ELR (cell line): ENCODE data around the gene ANKUB1.
"Not testable (repeated sequence)": the region's sequence is repeated elsewhere in the genome, so short reads cannot be mapped to it uniquely, and the experiment has no call there.

Experiments
- DNase-seq: peaks from one replicate; pipeline ENCODE4 v3.0.0-alpha.2; 2015; ENCODE audit warnings: low read depth

The ANKUB1 gene, protein sequence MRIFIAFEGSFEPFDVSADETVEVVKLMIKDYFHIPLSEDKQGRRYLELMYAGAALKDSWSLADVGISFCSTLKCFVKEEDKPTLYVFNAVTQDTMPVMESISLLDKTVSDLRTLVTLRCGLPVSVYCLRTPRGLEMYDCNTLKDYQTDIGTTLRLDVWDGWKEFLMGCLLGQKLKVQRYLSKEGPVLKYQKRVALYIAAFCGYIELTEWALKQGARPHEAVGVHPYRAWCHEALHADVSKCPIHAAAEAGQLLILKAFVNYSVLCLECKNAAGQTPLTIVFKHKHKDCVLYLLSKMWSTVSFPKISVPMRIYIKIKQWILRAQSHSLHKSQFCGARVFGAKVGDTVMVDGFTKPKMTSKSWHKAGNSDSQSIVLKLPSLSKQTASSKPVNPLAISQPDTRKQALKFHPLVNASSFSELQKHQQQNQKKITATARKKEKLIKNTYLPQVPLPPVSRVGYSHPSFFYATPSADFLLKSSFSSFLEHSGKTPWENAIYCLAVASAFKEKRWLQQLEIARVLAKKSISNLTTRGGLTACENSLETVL

DNA sequence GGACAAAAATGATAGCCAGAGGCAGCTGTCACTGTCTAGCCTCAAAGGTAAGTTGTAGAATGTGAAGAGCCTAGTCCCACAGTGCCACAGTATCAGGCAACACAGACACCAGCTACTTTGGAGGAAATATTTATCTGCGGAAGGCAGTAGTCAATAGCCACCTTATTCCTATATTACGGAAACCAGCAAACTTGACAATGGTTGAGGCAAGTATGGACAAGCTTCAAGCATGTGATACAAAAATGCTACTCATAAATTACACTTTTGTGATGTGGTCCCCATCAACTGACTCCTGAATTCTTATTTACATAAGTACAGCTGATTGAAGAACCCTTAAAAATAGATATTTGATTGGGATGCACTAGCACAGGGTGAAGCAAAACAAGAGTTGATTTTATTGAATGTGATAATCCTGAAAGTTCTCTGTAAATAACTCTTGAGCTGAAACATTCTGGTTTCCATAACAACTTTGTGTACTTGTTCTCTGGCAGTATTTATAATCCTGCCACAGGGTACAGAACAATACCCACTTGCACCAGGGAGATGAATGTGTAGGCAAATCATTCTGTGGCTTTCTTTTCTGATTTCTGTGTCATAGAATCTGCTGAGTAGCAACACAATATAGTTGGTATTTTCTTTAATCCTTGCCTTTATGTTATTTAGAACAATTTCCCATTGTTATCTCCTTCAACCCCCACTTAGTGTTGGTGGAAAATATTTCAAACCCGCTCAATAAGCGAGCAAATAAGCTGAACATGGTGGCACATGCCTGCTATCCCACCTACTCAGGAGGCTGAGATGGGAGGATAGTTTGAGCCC lies at the start of gene ANKUB1:
Gene ANKUB1 (minus strand): TSS at position 103 of the 819 bp plus-strand sequence. CDS start 188 bp downstream, outside the sequence.
- DNase-seq, result no peak

- no peak for DNase-seq
These were observed 47.5 kb upstream of the ANKUB1 start for GRCh38 chr3:149839896-149840295.

GRCh38 chr3:149839469-149839868 lies 47.1 kb upstream of the ANKUB1 start:
- not testable (repeated sequence) for DNase-seq

- DNase-seq, result not testable (repeated sequence)
These were observed 46.1 kb upstream of the ANKUB1 start for GRCh38 chr3:149838491-149838890.

GRCh38 chr3:149833241-149833640 lies 40.9 kb upstream of the ANKUB1 start:
- no peak for DNase-seq

- no peak for DNase-seq
These were observed 39.7 kb upstream of the ANKUB1 start for GRCh38 chr3:149832086-149832485.

GRCh38 chr3:149831321-149831720 lies 39.0 kb upstream of the ANKUB1 start:
- DNase-seq, result no peak

DNA sequence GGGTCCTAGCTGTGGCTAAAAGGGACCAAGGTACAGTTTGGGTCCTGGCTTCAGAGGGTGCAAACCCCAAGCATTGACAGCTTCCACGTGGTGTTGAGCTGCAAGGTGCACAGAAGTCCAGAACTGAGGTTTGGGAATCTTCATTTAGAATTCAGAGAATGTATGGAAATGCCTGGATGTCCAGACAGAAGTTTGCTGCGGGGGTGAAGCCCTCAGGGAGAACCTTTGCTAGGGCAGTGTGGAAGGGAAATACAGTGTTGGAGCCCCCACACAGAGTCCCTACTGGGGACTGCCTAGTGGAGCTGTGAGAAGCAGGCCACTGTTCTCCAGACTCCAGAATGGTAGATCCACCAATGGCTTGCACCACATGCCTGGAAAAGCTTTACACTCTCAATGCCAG lies 38.5 kb upstream of the ANKUB1 start:
- DNase-seq, result no peak

- not testable (repeated sequence) for DNase-seq
These were observed 37.3 kb upstream of the ANKUB1 start for GRCh38 chr3:149829631-149830030.

GRCh38 chr3:149828390-149828789 lies 36.0 kb upstream of the ANKUB1 start:
- DNase-seq, result no peak

DNA sequence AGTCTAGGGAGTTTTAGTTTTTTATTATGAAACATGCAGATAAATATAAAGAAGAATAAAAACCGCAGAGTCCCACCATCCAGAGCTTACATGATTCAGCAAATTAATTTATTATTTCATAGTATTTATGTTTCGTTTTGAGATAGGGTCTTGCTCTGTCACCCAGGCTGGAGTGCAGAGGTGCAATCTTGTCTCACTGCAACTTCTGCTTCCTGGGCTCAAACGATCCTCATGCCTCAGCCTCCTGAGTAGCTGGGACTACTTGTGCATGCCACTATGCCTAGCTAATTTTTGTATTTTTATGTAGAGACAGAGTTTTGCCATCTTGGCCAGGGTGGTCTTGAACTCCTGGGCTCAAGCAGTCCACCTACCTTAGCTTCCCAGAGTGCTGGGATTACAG lies 34.3 kb upstream of the ANKUB1 start:
- DNase-seq, result no peak

DNA sequence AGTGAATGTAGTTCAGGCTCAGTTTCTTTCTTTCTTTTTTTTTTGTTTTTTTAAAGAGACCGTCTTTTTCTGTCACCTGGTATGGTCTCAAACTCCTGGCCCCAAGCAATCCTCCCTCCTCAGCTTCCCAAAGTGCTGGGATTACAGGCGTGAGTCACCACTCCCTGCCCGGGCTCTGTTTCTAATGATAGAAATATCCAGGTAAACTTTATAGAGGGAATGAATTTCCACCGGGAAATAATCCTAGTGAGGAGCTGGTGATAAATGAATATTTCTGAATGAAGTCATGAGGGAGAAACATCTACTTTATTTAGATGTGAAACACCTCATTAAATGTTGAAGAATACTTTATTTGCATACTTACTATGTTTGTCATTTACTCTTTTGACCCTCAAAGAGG lies 27.8 kb upstream of the ANKUB1 start:
- peak; percentile 55 for DNase-seq

- DNase-seq, result no peak
These were observed 27.1 kb upstream of the ANKUB1 start for GRCh38 chr3:149819432-149819831.

DNA sequence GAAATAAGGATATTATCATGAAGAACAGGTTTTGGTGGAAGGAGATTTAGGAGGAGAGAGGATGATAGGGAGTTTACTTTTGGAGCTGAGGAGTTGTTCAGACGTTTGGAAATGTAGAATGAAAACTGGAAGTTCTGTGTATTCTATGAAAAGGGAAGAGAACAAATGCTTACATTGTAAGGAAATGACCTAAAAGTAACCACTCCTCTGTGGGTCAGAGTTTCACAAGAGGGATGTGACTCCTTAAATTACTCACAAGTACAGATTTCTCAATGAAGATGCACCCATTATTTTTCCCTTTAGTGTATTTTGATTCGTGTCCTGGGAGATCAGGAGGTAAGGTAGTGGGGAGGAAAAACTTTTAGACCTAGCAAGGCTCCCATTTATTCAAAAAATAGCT lies 24.6 kb upstream of the ANKUB1 start:
- DNase-seq, result peak; percentile 86

DNA sequence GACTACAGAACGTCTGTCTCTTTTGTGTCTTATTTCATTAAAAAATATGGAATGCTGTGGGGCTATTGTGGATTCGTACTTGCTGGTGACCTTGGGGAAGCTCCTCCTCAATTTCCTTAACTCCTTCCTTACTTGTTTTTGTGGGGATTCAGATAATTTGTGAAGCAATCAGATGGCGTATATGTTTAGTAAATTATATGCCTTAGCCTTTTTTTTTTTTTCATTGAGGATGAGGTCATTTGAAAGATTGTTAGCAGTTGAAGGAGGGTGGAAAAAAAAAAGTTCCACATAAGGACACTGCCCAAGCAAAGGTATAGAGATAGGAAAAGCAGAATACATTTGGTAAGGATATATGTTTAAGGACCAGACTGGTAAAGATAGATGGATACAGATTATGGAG lies 24.0 kb upstream of the ANKUB1 start:
- no peak for DNase-seq

- no peak for DNase-seq
These were observed 23.4 kb upstream of the ANKUB1 start for GRCh38 chr3:149815728-149816127.

- DNase-seq, result peak; percentile 27
These were observed 23.0 kb upstream of the ANKUB1 start for GRCh38 chr3:149815321-149815720.

DNA sequence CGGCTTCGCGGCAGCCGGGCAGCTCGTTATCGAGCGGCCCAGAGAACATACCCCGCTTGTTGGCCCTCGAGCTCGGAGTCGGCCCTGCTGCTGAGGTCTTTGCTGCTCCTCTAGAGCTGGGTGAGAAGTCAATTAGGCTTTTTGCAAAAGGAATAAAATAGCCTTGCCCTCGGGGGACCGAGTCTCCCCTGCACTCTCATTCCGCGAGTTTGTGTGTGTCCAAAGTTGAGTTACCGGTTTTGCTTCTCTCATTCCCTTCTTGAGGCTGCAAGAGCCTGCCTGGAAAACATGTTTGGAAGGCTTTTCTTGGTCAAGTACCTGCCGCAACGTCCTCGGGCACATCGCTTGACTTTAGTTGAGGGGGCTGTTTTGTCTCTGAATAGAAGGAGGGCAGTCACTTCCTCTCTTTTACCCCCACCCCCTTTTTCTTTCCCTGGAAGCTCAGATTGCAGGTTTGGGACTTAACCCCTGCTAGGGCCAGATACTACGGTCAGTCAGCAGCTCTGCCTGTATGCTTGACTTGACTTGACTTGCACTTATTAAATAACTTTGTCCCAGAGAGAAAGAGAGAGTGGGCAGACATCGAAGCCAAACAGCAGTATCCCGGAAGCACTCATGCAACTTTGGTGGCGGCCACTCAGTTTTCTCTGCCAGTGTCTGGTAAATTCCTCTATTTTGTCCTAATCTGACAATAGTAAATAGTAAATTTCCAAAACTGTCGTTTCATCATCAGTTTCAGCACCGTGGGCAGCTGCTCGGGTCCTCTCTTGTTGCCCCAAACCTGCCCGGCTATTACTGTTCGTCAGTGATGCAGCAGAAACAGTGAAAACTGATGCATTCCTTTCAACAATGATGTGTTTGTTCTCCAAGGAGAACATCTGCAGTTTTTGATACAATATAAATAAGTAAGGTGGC lies 21.3 kb upstream of the ANKUB1 start:
- peak; percentile 62 for DNase-seq

DNA sequence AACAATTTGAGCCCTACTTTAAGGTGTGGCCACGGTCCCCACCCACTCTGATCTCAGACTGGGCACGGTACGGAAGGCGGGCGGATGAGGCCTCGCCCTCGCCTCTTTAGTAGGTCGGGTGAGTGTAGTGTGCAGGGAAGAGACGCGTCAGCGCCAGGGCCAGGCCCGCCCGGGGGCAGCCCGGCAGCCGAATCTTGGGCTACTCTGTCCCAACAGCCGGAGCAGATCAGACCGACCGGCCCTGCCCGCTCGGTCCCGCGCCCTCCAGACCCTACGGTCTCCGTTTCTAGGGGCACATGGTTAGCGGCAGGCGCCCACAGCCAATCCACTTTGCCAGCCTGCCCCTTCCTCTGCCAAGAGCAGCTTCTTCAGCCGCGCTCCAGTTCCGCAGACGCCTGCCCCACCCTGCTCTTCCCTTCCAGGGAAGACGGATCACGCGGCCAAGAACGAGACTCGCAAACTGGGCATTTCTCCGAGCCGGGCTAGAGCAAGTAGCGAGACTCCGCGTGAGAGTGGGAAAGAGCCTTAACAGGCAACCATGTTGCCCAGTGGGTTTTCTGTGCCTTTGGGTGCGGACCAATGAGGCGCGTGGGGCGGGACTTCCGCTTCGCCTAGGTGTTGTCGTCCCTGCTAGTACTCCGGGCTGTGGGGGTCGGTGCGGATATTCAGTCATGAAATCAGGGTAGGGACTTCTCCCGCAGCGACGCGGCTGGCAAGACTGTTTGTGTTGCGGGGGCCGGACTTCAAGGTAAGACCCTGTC lies 20.4 kb upstream of the ANKUB1 start, which contains the start of gene RNF13:
Gene RNF13 (plus strand): TSS at position 610 of the 761 bp plus-strand sequence. CDS start 32,812 bp downstream, outside the sequence.
- peak; percentile 96 for DNase-seq

DNA sequence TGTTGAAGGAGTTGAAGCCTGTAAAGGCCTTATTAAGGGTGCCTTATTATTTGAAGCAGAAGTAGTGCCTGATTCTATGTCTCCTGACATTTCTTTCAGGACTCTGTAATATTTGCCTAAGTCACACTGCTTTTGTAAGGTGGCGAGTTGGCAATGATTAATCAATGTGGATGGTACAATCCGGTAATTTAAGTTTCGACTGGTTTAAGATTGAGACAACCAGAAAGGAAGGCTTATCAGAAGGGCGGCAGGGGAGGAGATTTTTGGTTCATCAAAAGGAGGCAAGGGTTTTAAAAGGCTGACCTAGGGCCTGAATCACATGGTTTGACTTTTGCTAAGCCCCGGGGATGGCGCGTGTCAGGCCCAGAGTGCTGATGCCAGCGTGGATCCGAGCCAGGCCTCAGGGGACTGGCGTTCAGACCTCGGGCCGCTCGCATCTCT lies 19.8 kb upstream of the ANKUB1 start:
- no peak for DNase-seq

DNA sequence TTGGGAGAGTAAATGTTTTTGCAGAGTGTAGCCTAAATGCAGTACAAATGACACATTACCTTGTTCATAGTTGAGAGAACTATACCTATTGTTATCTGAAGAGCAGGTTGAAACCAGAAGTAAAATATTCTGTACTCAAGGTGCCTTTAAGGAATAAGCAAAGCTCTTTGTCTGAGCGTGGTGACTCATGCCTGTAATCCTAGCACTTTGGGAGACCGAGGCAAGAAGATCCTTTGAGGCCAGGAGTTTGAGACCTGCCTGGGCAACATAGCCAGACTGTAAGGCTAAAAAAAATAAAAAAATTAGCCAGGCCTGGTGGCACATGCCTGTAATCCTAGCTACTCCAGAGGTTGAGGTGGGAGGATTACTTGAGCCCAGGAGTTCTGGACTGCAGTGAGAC lies 18.5 kb upstream of the ANKUB1 start:
- no peak for DNase-seq
